GM21619 (cell line): ENCODE data around the gene SLC12A3.
"Not testable (repeated sequence)": the region's sequence is repeated elsewhere in the genome, so short reads cannot be mapped to it uniquely, and the experiment has no call there.

Source experiments
- ATAC-seq: cut with Tn5 transposase; IDR thresholded peaks from one replicate; pipeline ENCODE4 v1.9.1; 2021; ENCODE audit not compliant: unreplicated experiment

Gene SLC12A3

GRCh38 chr16:56915336-56916119, 50.5 kb downstream of the SLC12A3 start:
- ATAC-seq: no peak

- peak; percentile 62 for ATAC-seq
Observed at GRCh38 chr16:56916571-56917403, 51.8 kb downstream of the SLC12A3 start.

- ATAC-seq: no peak
Observed at GRCh38 chr16:56918467-56919012, 53.5 kb downstream of the SLC12A3 start.

- no peak for ATAC-seq
Observed at GRCh38 chr16:56919099-56919800, 54.2 kb downstream of the SLC12A3 start.

GRCh38 chr16:56921571-56921970, 56.6 kb downstream of the SLC12A3 start:
- ATAC-seq: no peak

GRCh38 chr16:56923481-56924091, 58.6 kb downstream of the SLC12A3 start:
- ATAC-seq: no peak

- ATAC-seq: no peak
Observed at GRCh38 chr16:56927471-56927870, 62.5 kb downstream of the SLC12A3 start.

- ATAC-seq: no peak
Observed at GRCh38 chr16:56929639-56930038, 64.6 kb downstream of the SLC12A3 start.

GRCh38 chr16:56930486-56931270, 65.7 kb downstream of the SLC12A3 start:
- no peak for ATAC-seq

- ATAC-seq: peak; percentile 41
Observed at GRCh38 chr16:56931271-56931891, 66.4 kb downstream of the SLC12A3 start.

- peak; percentile 76 for ATAC-seq
Observed at GRCh38 chr16:56931892-56932720, 67.1 kb downstream of the SLC12A3 start, which contains the start of gene HERPUD1. Gene HERPUD1 (plus strand): TSS chr16:56932142. CDS start chr16:56932245, 103 bp downstream.

- ATAC-seq: peak; percentile 12
Observed at GRCh38 chr16:56932721-56933619, 68.0 kb downstream of the SLC12A3 start.

GRCh38 chr16:56933828-56934598, 69.0 kb downstream of the SLC12A3 start:
- ATAC-seq: no peak

GRCh38 chr16:56934599-56935145, 69.7 kb downstream of the SLC12A3 start:
- ATAC-seq: not testable (repeated sequence)

GRCh38 chr16:56935201-56935600, 70.2 kb downstream of the SLC12A3 start:
- no peak for ATAC-seq

GRCh38 chr16:56936491-56936890, 71.5 kb downstream of the SLC12A3 start:
- ATAC-seq: no peak
